ENCODE data around the gene ZNF142. TPM values are rescaled to one million over a fixed set of nuclear protein-coding genes. Genes with fewer than 3 reads are reported as not detected.

The ZNF142 gene
- total and polyA plus RNA-seq, 2 of the 8 experiments (the other 6 are each of a cell fraction or from before 2014, with no cell fraction given) = 9.4 to 32.5 TPM

GRCh38 chr2:218618102-218618860 is 41.1 kb downstream of the ZNF142 start:
- TF ChIP-seq CBX8 (IDR thresholded peaks at IDR 0.05; ENCODE audit: borderline replicate concordance, low read depth, low read length) = no peak
- peak; percentile 7 to 30 (median 9); a peak in 3 of 4 replicates for TF ChIP-seq CTCF (IDR thresholded peaks at IDR 0.05; ENCODE audit: control extremely low read depth in 1 of 3, insufficient read depth in 1 of 3, low read depth in 1 of 3, low read length in 3 of 3)
- no peak for TF ChIP-seq TAF1 (IDR thresholded peaks at IDR 0.05; ENCODE audit: low read depth, low read length)
- TF ChIP-seq RAD21 (IDR thresholded peaks at IDR 0.05 in 1 of 2, conservative IDR thresholded peaks at IDR 0.05 in 1 of 2; ENCODE audit: low read depth in 2 of 2, low read length in 2 of 2) = peak; percentile 36 to 46
- no peak for TF ChIP-seq USF2 (IDR thresholded peaks at IDR 0.05; ENCODE audit: low read length)
- no peak for TF ChIP-seq SIN3A (conservative IDR thresholded peaks at IDR 0.05 in 1 of 2, IDR thresholded peaks at IDR 0.05 in 1 of 2; ENCODE audit: low read depth in 1 of 2, low read length in 2 of 2)
- POLR2A ChIA-PET (ENCODE audit: partially characterized antibody) = no interaction called here
- FAIRE-seq = no peak

More at GRCh38 chr2:218618102-218618860, 41.1 kb downstream of the ZNF142 start:
- H3K14ac ChIP-seq (ENCODE audit: insufficient read length) = no peak overlapping the region
- no peaks in the 10 kb centered on the region for H4K20me1 ChIP-seq (replicated peaks in 1 of 2; ENCODE audit: control insufficient read depth in 1 of 2, insufficient read depth in 2 of 2, low read length in 2 of 2)
- no peak overlapping the region for H2BK20ac ChIP-seq (ENCODE audit: low read length)
- no peaks in the 10 kb centered on the region for H3K9me3 ChIP-seq (ENCODE audit: insufficient read depth in 2 of 2, low read depth in 1 of 2, low read length in 1 of 2)
- H3K79me1 ChIP-seq (ENCODE audit: low read depth, low read length) = no peaks in the 10 kb centered on the region
- CTCF ChIA-PET (ENCODE audit: partially characterized antibody) = interaction anchor here (0.8 to 2.9 kb wide), 5 partner anchors 10 to 31 kb away, joined by 3 to 13 read pairs (median 3); partner anchors contain the start of gene PLCD4
- H3K4ac ChIP-seq (replicated peaks; ENCODE audit: insufficient read length, low read depth, low read length) = peak overlapping the region; percentile 60
- no peak overlapping the region for H2AK5ac ChIP-seq (ENCODE audit: low read depth, low read length)
- H3K23ac ChIP-seq (ENCODE audit: insufficient read length) = no peak overlapping the region
- H2BK15ac ChIP-seq (ENCODE audit: low read length) = no peak overlapping the region
- no peak overlapping the region for H2BK5ac ChIP-seq (ENCODE audit: low read depth, low read length)
- no peak for DNase-seq (ENCODE audit: low read depth in 1 of 2, low spot score in 2 of 2)
- H3K18ac ChIP-seq (ENCODE audit: extremely low read depth, low read length) = no peak overlapping the region
- no peak overlapping the region for H3K27ac ChIP-seq (ENCODE audit: low read depth, low read length)
- no peaks in the 10 kb centered on the region for H3K36me3 ChIP-seq (ENCODE audit: control insufficient read depth in 2 of 4, insufficient read depth in 4 of 4, low read length in 3 of 4)
- 91% methylated on average over 7 of the region's 9 CpGs; no CpG with 5 or more reads in 1 of the 2 experiments for WGBS, 2 experiments (ENCODE audit: extremely low coverage in 1 of 2, insufficient coverage in 1 of 2, insufficient read length in 1 of 2, insufficient replicate concordance in 2 of 2, low coverage in 1 of 2, low lambda C conversion rate in 2 of 2, missing lambda C conversion rate in 1 of 2)
- no peaks in the 10 kb centered on the region for H3K79me2 ChIP-seq (ENCODE audit: control insufficient read depth in 1 of 2, insufficient read depth in 2 of 2, low read length in 2 of 2)
- no peaks in the 10 kb centered on the region; a peak in 1 of 7 replicates for H3K4me1 ChIP-seq (replicated peaks in 1 of 4; ENCODE audit: control insufficient read depth in 3 of 4, insufficient read depth in 4 of 4, low read length in 3 of 4)
- no peak overlapping the region for H4K91ac ChIP-seq (replicated peaks; ENCODE audit: insufficient read length, low read length)
- H4K8ac ChIP-seq (ENCODE audit: extremely low read depth, insufficient read depth, low read length) = no peak overlapping the region
- H4K5ac ChIP-seq (ENCODE audit: insufficient read length, low read depth, low read length) = no peak overlapping the region
- no peak overlapping the region for H3K56ac ChIP-seq (replicated peaks; ENCODE audit: insufficient read length, low read depth, low read length)
- H2BK12ac ChIP-seq (ENCODE audit: low read depth, low read length) = no peak overlapping the region
- no peak overlapping the region for H3K4me2 ChIP-seq (ENCODE audit: insufficient read depth in 1 of 2, low read depth in 2 of 2, low read length in 2 of 2)
- no peaks in the 10 kb centered on the region for H3K23me2 ChIP-seq (ENCODE audit: low read depth, low read length)
- no peaks in the 10 kb centered on the region for H3K27me3 ChIP-seq (replicated peaks in 1 of 4; ENCODE audit: control insufficient read depth in 3 of 4, extremely low read depth in 1 of 4, insufficient read depth in 3 of 4, low read length in 3 of 4)
- no peak overlapping the region for H2AFZ ChIP-seq (ENCODE audit: low read length)
- H2BK120ac ChIP-seq (replicated peaks; ENCODE audit: low read depth, low read length) = no peak overlapping the region
- no peak overlapping the region for H3K9ac ChIP-seq (replicated peaks in 1 of 4; ENCODE audit: extremely low read depth in 1 of 4, low read depth in 3 of 4, low read length in 3 of 4)
- no peak overlapping the region for H3K4me3 ChIP-seq (ENCODE audit: extremely low read depth in 1 of 4, insufficient read depth in 2 of 4, low read depth in 3 of 4, low read length in 4 of 4)

All from H1 (cell line).